ENCODE measurements around the gene CCDC3.

DNA sequence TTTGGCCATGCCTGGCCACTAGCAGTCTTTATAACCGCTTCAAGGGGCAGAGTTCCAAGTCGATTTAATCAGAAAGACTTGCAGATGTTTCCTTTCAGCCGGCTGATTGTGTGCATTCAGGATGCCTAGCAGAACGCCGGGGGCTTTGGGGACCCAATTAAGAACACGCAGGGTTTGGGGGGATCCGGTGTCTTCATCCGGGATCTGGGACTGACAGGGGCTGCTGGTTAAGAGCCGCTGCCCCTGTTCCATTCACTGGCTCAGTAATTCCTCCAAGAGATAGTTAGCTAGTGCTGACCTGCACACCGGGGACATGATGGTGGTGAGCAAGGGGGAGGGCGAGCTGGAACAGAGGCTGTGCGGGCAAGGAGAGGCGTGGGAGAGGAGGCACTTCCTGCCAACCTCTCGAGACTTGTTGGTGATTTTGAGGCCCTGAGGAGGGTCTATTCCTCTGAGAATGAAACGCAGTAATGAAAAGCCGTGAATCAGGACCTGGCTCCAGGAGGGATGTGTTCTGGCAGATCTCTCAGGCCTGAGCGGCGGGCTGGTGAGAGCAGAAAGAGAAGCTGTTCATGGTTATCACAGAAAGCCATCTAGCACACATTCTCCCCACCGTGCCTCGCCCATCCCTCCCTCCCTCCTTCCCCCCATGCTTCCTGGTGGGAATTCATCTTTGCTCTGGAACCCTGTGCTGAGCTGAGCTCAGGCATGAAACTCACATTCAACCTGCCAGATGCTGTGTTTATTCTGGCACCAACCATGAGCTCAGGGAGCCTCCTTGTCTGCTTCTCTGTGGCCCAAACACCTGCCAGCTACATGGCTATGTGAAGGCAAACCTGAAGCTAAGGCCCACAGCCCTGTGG is 152.0 kb downstream of the CCDC3 start:
- TF ChIP-seq, protein P1, sequence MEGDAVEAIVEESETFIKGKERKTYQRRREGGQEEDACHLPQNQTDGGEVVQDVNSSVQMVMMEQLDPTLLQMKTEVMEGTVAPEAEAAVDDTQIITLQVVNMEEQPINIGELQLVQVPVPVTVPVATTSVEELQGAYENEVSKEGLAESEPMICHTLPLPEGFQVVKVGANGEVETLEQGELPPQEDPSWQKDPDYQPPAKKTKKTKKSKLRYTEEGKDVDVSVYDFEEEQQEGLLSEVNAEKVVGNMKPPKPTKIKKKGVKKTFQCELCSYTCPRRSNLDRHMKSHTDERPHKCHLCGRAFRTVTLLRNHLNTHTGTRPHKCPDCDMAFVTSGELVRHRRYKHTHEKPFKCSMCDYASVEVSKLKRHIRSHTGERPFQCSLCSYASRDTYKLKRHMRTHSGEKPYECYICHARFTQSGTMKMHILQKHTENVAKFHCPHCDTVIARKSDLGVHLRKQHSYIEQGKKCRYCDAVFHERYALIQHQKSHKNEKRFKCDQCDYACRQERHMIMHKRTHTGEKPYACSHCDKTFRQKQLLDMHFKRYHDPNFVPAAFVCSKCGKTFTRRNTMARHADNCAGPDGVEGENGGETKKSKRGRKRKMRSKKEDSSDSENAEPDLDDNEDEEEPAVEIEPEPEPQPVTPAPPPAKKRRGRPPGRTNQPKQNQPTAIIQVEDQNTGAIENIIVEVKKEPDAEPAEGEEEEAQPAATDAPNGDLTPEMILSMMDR (IDR thresholded peaks at IDR 0.05): no peak
- no peak for TF ChIP-seq ZFX (IDR thresholded peaks at IDR 0.05; ENCODE audit: borderline replicate concordance)
